NCI-H1092 treated with DMSO at 0.1 percent for 48 hours (cell line): ENCODE data around the gene IFNW1.

Source experiments
- DNase-seq: peaks from one replicate; lab custom pipeline; 2025; lab: John Stamatoyannopoulos, UW

The IFNW1 gene

GRCh38 chr9:21110708-21111576 is 30.7 kb downstream of the IFNW1 start:
- DNase-seq = peak; percentile 75

GRCh38 chr9:21104787-21105186 is 36.8 kb downstream of the IFNW1 start:
- no peak for DNase-seq

- DNase-seq = no peak
Observed at GRCh38 chr9:21102305-21102704, 39.3 kb downstream of the IFNW1 start.

- DNase-seq = no peak
Observed at GRCh38 chr9:21097817-21098216, 43.8 kb downstream of the IFNW1 start.

- no peak for DNase-seq
Observed at GRCh38 chr9:21096901-21097255, 44.8 kb downstream of the IFNW1 start.

- no peak for DNase-seq
Observed at GRCh38 chr9:21096172-21096900, 45.3 kb downstream of the IFNW1 start.

- DNase-seq = no peak
Observed at GRCh38 chr9:21095561-21095960, 46.1 kb downstream of the IFNW1 start.
